NCI-H82 (cell line): ENCODE results near the gene ZNF483.
"Not testable (repeated sequence)": the region's sequence is repeated elsewhere in the genome, so short reads cannot be mapped to it uniquely, and the experiment has no call there.

Experiments
- DNase-seq: peaks from one replicate; lab custom pipeline; 2025; lab: John Stamatoyannopoulos, UW

The ZNF483 gene

GRCh38 chr9:111542497-111543254 is 17.7 kb downstream of the ZNF483 start:
- DNase-seq = no peak

DNA sequence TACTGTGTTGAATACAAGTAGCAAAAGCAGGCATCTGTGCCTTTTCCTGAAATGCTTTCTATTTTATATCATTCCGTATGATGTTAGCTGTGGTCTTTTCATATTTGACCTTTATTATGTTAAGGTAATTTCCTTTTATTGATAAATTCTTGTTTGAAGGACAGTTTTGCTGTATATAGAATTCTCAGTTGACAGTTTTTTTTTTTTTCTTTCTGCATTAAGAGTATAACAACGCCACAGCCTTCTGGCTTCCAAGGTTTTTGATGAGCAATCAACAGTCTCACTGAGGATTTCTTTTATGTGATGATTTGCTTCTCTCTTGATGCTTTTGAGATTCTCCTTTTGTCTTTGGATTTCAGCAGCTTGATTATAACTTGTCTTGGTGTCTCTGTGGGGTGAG is 23.6 kb downstream of the ZNF483 start:
- DNase-seq = no peak

DNA sequence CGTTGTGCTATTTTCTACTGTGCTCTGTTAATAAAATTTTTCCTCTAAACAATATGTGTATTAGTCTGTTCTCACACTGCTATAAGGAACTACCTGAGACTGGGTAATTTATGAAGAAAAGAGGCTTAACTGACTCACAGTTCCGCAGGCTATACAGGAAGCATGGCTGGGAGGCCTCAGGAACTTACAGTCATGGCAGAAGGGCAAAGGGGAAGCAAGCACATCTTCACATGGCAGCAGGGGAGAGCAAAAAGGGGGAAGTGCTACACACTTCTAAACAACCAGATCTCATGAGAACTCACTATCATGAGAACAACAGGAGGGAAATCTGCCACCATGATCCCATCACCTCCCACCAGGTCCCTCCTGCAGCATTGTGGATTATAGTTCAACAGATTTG is 30.4 kb downstream of the ZNF483 start:
- not testable (repeated sequence) for DNase-seq

DNA sequence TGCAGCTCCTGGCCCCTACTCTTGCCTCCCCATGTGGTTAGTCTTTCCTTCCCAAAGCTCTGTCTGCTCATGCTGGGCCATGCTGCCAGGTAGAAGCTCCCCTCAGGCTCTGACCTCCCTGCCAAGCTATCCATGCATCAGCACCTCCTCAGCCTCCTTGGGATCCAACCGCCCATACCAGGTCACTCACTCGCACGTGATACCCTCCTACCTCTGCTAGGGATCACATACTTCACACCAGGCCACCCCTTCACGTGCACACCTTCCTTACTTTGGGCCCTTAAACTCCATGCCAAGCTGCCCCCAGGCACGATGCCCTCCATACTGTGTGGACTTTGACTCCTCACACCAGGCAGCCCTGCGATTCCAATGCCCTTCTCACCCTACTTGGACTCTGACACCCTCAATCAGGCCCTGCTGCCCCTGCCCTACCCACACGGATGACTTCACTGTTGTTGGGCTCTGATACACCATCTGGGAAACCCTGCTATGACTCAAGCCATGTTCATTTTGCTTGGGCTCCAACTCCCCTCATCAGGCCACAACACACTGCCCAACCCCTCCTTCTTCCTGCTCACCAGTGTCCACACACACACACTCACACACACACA is 34.1 kb downstream of the ZNF483 start:
- no peak for DNase-seq

GRCh38 chr9:111561165-111561719 is 36.3 kb downstream of the ZNF483 start:
- no peak for DNase-seq

DNA sequence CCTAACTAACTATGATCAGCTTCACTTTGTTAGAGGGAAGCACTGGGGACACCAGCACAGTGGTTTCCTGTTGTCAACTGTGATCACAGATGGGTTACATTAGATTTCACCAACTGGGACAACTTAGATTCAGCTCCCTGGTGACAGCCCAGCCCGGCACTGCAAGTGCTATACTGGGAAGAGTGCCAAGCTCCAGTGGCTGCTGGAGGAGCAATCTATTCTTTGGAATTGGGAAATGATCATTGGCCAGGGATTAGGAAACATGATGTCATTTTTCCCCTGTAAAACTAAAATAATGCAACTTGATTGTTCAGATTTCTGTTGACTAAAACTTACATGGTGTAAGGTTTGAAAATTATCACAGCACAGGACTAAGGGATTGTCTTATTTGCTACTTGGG is 41.3 kb downstream of the ZNF483 start:
- no peak for DNase-seq

DNA sequence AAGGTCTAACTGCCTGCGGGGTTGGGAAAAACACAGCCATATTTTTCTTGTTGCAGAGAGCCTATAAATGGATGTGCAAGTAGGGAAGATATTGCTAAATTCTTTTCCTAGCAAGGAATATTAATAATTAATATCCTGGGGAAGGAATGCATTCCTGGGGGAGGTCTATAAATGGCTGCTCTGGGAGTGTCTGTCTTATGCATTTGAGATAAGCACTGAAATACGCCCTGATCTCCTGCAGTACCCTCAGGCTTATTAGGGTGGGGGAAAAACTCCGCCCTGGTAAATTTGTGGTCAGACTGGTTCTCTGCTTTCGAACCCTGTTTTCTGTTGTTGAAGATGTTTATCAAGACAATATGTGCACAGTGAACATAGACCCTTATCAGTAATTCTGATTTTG is 43.1 kb downstream of the ZNF483 start:
- DNase-seq = not testable (repeated sequence)

DNA sequence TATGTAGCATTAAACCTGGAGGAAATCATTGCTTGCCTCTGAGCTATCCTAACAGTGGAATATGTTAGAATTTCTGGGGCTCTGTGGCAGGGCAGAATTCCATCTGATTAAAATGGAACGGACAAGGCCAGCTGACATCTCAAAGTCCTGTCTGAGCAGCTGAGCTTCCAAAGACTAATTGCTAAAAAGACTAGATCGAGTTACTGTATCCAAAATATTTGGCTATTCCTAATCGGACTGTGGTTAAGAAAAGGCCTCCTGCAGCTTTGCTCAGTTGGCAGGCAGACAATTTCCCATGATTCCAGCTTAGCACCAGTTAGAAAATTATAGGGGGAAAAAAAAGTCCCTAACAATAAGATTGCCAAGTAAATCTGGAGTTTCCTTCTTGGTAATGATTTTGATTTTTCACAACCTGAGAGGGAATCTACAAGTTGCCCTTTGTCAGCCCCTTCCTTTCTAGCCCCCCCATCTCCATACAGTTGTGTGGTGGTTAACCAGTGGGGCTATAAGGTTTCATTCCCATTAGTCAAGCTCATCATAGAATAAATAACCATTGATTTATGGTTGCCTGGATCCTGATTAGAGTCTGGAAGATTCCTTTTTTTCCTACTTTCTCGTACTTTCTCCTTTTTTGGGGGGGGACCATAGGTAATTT is 48.1 kb downstream of the ZNF483 start:
- DNase-seq = no peak

DNA sequence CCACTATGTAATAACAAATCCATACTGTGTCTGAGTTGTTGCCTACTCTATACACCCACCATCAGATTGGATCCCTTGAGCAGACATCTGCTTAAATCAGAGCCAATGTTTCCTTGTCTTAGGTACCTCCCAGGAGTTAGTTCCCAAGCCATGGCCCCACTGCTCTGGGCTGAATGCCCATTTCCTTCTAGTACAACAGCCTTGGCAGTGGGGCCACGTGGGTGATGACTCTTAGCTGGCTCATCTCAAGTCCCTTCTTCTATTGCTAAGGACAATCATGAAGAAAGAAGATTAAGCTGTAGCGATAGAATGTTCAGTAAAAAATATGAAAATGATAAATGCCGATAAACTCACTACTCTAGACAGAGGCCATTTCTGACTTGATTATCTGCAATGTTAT is 57.9 kb downstream of the ZNF483 start:
- DNase-seq = no peak

- DNase-seq = no peak
These were observed 61.4 kb downstream of the ZNF483 start for GRCh38 chr9:111586378-111586777.

- DNase-seq = no peak
These were observed 63.9 kb downstream of the ZNF483 start for GRCh38 chr9:111588846-111589245.

DNA sequence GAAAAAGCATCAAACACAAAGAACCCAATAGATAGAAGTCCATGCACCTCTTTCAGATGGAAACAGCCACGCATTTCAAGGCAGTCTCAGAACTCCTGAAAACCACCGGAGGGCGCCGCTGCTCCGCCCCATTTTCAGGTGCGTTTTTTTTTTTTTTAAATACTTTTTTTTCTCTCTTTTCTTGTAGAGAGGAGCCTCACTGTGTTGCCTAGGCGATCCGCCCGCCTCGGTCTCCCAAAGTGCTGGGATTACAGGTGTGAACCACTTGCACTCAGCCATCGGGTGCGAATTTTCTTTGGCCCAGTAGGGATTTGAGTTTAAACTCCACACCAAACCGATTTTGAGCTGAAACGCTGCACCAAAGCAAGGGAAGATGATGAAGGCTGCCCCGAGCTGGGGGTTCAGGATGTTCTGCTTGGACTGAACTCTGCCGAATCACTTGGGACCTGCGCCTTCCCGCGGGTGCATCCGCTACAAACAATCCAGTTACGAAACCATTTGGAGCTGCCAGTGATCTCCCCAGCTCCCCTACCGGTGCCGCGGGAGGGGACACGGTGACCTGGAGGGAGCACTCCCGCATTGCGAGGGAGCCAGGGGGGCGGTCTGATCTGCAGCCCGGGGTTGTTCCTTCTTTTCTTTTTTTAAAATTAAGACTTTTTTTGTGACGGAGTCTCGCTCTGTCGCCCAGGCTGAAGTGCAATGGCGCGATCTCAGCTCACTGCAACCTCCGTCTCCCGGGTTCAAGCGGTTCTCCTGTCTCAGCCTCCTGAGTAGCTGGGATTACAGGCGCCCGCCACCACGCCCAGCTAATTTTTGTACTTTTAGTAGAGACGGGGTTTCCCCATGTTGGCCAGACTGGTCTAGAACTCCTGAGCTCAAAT is 73.1 kb downstream of the ZNF483 start:
- peak; percentile 50 for DNase-seq

- no peak for DNase-seq
These were observed 73.7 kb downstream of the ZNF483 start for GRCh38 chr9:111598733-111599091.

DNA sequence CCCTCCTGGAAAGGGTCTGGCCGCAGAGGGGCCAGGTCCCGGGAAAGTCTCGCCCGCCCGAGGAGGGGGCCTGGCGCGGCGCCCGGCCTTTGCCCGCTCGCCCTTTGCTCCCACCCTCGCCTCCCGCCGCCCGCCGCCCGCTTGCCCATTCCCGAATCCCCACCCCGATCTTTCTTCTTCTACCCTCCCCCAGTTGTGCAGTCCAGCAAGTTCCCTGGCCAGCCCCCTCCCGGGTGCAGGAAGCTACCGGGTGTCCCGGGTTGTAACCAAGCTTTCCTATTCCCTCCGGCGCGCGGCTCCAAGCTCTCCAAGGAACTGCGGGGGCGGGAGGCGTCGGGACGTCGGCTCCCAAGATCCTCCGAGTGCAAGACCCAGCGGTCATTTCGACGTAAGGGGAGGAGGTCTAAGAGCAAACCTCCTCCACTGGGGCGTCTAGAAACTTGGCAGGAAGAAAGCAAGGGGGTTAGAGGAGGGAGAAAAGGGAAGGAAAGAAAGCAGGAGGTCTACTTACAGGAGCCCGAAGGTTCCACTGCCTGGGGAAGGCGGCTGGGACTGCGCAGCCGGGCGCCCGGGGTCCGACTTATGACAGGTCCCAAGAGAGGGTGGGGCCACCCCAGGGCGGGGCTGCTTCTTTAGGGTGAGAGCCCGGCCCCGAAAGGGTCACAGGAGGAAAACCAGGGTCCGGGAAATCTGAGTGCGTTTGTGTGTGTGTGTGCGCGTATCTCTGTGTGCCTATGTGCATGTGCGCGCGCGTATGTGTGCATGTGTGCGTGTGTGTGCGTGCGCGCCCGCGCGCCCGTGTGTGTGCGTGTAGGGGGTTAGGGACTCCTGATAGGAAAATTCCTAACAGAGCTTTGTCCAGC is 74.3 kb downstream of the ZNF483 start, which contains the start of gene PTGR1:
PTGR1 (minus strand) TSS at position 556 of the 863 bp plus-strand sequence. CDS start 2,225 bp downstream, outside the sequence.
- DNase-seq = peak; percentile 44

- DNase-seq = no peak
These were observed 75.0 kb downstream of the ZNF483 start for GRCh38 chr9:111599955-111600343.

- DNase-seq = no peak
These were observed 76.4 kb downstream of the ZNF483 start for GRCh38 chr9:111601237-111602018.

GRCh38 chr9:111603041-111603440 is 78.1 kb downstream of the ZNF483 start:
- peak; percentile 26 for DNase-seq

GRCh38 chr9:111604054-111604615 is 79.2 kb downstream of the ZNF483 start:
- no peak for DNase-seq

- no peak for DNase-seq
These were observed 80.1 kb downstream of the ZNF483 start for GRCh38 chr9:111605041-111605559.

DNA sequence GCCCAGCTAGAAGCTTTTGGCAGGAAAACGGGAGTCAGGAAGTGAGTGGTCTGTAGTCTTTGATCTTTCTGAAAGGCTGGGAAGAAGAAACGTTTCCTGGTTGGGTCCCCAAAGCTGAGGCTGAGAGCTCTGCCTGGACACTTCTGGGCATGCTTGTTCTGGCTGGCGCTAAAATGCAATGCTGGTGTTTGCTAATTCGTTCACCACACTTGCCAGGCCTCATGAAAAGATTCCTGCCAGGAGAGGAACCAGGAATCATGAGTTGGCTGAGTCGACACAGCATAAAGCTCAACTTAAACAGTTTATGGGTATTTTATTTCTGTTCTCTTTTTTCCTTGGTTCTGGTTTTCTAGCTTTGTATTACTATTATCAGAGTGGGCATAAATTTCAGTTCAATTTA is 85.2 kb downstream of the ZNF483 start:
- no peak for DNase-seq
